DOHH2 (cell line): ENCODE data around the gene TSPAN5.

Experiments used
- H3F3A ChIP-seq: fragments of 200-600 bp; sonication (generic), shearing (Covaris generic); 2 replicates; pipeline ENCODE4 v1.6.0; 2016; ENCODE audit warnings: antibody characterized with exemption, mild to moderate bottlenecking; ENCODE audit not compliant: control insufficient read depth, insufficient read depth
- H3K27ac ChIP-seq: fragments of 200-600 bp; sonication (generic); 2 replicates; pipeline ENCODE4 v1.5.1; 2014; ENCODE audit warnings: low read depth, mild to moderate bottlenecking, low read length, moderate library complexity
- H3K27me3 ChIP-seq: fragments of 200-600 bp; sonication (generic); 2 replicates; pipeline ENCODE4 v1.6.1; 2014; ENCODE audit warnings: mild to moderate bottlenecking, low read length, mixed read lengths; ENCODE audit not compliant: control insufficient read depth
- H3K36me3 ChIP-seq: fragments of 200-600 bp; sonication (generic); 2 replicates; pipeline ENCODE4 v1.6.1; 2014; ENCODE audit warnings: mild to moderate bottlenecking, low read length, moderate library complexity, mixed read lengths; ENCODE audit not compliant: control insufficient read depth
- H3K4me1 ChIP-seq: fragments of 200-600 bp; sonication (generic); 2 replicates; pipeline ENCODE4 v1.6.1; 2014; ENCODE audit warnings: mild to moderate bottlenecking, low read length, mixed read lengths; ENCODE audit not compliant: control insufficient read depth
- H3K4me2 ChIP-seq: fragments of 200-600 bp; sonication (generic); 2 replicates; pipeline ENCODE4 v1.6.0; 2014; ENCODE audit warnings: mild to moderate bottlenecking, low read length, moderate library complexity
- H3K4me3 ChIP-seq: fragments of 200-600 bp; sonication (generic); 2 replicates; pipeline ENCODE4 v1.5.1; 2014; ENCODE audit warnings: mild to moderate bottlenecking, low read length, mixed read lengths
- H3K79me2 ChIP-seq: fragments of 200-600 bp; sonication (generic); 2 replicates; pipeline ENCODE4 v1.6.1; 2014; ENCODE audit warnings: mild to moderate bottlenecking, low read length, mixed read lengths; ENCODE audit not compliant: control insufficient read depth
- H3K9me2 ChIP-seq: fragments of 200-600 bp; sonication (generic); replicated peaks from 2 replicates; pipeline ENCODE4 v1.6.1; 2014; ENCODE audit warnings: mild to moderate bottlenecking, low read length, mixed read lengths; ENCODE audit not compliant: control insufficient read depth
- H3K9me3 ChIP-seq: fragments of 200-600 bp; sonication (generic); 2 replicates; pipeline ENCODE4 v1.6.1; 2014; ENCODE audit warnings: antibody characterized with exemption, low read length, mixed read lengths; ENCODE audit not compliant: control insufficient read depth, insufficient read depth
- H4K20me1 ChIP-seq: fragments of 200-600 bp; sonication (generic); 2 replicates; pipeline ENCODE4 v1.6.0; 2014; ENCODE audit warnings: low read depth, mild to moderate bottlenecking, antibody characterized with exemption, low read length, moderate library complexity; ENCODE audit not compliant: control insufficient read depth, insufficient read depth
- EZH2phosphoT487 ChIP-seq: fragments of 200-600 bp; sonication (generic); IDR thresholded peaks from 2 replicates; pipeline ENCODE4 v1.6.1; 2017; ENCODE audit warnings: borderline replicate concordance, mild to moderate bottlenecking, antibody characterized with exemption, low read length, moderate library complexity, mixed read lengths
- TF ChIP-seq, protein P1 (sequence below): fragments of 200-600 bp; sonication (generic); IDR thresholded peaks from one replicate; pipeline ENCODE4 v1.5.1; 2014; ENCODE audit warnings: antibody characterized with exemption, mild to moderate bottlenecking, low read depth, low read length; ENCODE audit not compliant: poor library complexity, severe bottlenecking

The TSPAN5 gene

DNA sequence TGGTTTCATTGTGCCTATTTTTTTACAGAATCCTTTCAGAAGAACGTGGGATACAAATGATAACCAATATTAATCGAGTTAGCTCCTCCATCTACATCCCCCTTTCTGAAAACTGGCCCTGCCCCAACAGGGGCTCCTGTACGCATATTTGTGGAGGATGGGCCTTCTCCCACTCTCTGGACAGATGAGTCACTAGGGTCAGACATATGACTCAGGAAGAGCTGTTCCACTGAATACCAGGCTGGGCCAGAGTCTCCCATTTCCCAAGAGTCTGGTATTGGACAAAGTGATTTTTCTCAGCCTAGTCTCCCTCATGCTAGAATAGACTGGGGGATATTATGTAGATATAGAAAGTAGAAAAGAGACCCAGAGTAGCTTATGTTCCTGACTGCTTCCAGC, 142.4 kb downstream of the TSPAN5 start:
- Histone ChIP-seq H3K9me2 (no peaks in the 10 kb centered on the region), H3K27me3 (no peaks in the 10 kb centered on the region), H3K4me2 (no peak overlapping the region), H3K27ac (no peak overlapping the region), H3K9me3 (no peaks in the 10 kb centered on the region), H3K4me3 (no peak overlapping the region), H4K20me1 (no peaks in the 10 kb centered on the region), H3K36me3 (no peaks in the 10 kb centered on the region), H3K4me1 (0 out of 2 replicates have a peak, but pooled peaks cover 6% of the 10 kb centered on the region), H3K79me2 (no peaks in the 10 kb centered on the region), H3F3A (no peaks in the 10 kb centered on the region)
- TF ChIP-seq, protein P1, sequence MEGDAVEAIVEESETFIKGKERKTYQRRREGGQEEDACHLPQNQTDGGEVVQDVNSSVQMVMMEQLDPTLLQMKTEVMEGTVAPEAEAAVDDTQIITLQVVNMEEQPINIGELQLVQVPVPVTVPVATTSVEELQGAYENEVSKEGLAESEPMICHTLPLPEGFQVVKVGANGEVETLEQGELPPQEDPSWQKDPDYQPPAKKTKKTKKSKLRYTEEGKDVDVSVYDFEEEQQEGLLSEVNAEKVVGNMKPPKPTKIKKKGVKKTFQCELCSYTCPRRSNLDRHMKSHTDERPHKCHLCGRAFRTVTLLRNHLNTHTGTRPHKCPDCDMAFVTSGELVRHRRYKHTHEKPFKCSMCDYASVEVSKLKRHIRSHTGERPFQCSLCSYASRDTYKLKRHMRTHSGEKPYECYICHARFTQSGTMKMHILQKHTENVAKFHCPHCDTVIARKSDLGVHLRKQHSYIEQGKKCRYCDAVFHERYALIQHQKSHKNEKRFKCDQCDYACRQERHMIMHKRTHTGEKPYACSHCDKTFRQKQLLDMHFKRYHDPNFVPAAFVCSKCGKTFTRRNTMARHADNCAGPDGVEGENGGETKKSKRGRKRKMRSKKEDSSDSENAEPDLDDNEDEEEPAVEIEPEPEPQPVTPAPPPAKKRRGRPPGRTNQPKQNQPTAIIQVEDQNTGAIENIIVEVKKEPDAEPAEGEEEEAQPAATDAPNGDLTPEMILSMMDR: no peak
- no peak for TF ChIP-seq EZH2phosphoT487

DNA sequence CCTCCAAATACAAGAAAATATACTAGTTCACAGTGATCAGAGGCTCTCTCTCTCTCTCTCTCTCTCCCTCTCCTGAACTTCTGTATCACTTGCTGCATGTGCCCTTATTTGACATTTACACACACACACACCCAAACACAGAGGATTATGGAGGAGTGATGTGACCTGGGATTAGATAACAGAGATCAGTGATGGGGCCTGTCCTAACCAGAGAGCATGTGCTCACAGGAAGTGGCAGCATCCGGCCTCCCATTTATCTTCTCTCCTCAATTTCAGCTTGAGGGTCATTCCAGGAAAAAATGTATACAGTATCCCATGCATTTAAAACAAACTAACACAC, 143.0 kb downstream of the TSPAN5 start:
- TF ChIP-seq EZH2phosphoT487: no peak
- TF ChIP-seq, protein P1: no peak
- H3K4me2 ChIP-seq: no peak overlapping the region
- H3K4me1 ChIP-seq: 0 out of 2 replicates have a peak, but pooled peaks cover 6% of the 10 kb centered on the region
- H3K27me3 ChIP-seq: no peaks in the 10 kb centered on the region
- H3K36me3 ChIP-seq: no peaks in the 10 kb centered on the region
- no peaks in the 10 kb centered on the region for H3F3A ChIP-seq
- no peak overlapping the region for H3K27ac ChIP-seq
- H3K9me2 ChIP-seq: no peaks in the 10 kb centered on the region
- H3K4me3 ChIP-seq: no peak overlapping the region
- H3K79me2 ChIP-seq: no peaks in the 10 kb centered on the region
- H4K20me1 ChIP-seq: no peaks in the 10 kb centered on the region
- no peaks in the 10 kb centered on the region for H3K9me3 ChIP-seq

DNA sequence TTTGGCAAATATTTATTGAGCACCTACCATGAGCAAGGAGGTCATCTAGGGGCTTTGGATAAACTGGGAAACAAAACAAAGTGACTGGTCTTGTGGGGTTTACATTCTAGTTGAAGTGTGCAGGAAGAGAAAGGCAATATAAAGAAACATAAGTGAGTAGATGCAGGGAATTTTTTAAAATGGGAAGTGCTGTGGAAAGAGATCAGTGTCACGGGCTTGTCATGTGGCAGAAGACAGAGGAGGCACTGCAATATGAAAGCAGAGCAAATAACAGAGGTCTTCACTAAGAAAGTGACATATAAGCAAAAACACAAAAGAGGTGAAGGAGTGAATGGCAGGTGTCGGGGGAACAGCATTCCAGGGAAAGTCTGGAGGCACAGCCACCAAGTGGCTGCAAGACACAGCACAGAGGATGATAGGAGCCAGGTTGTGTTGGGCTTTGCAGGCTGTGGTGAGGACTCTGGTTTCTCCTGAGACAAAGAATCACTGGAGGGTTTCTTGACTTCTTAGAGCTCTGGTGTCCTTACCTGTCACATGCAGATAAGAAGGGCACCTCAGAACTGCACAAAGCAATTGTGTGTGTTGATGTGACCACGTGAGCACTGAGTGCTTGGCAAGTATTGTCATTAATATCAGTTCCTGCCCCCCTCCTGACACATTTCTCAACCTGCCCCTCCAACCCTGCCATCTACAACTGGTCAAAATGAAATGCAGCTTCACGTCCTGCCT, 143.5 kb downstream of the TSPAN5 start:
- Histone ChIP-seq H3K27me3 (no peaks in the 10 kb centered on the region), H3K9me3 (no peaks in the 10 kb centered on the region), H3K4me2 (no peak overlapping the region), H3K9me2 (no peaks in the 10 kb centered on the region), H3K36me3 (no peaks in the 10 kb centered on the region), H3F3A (no peaks in the 10 kb centered on the region), H3K4me3 (no peak overlapping the region), H3K79me2 (no peaks in the 10 kb centered on the region), H4K20me1 (no peaks in the 10 kb centered on the region), H3K27ac (no peak overlapping the region), H3K4me1 (0 out of 2 replicates have a peak, but pooled peaks cover 6% of the 10 kb centered on the region)
- TF ChIP-seq EZH2phosphoT487: no peak
- TF ChIP-seq, protein P1: no peak
